ENCODE measurements around the gene SPIRE2.

Gene SPIRE2

DNA sequence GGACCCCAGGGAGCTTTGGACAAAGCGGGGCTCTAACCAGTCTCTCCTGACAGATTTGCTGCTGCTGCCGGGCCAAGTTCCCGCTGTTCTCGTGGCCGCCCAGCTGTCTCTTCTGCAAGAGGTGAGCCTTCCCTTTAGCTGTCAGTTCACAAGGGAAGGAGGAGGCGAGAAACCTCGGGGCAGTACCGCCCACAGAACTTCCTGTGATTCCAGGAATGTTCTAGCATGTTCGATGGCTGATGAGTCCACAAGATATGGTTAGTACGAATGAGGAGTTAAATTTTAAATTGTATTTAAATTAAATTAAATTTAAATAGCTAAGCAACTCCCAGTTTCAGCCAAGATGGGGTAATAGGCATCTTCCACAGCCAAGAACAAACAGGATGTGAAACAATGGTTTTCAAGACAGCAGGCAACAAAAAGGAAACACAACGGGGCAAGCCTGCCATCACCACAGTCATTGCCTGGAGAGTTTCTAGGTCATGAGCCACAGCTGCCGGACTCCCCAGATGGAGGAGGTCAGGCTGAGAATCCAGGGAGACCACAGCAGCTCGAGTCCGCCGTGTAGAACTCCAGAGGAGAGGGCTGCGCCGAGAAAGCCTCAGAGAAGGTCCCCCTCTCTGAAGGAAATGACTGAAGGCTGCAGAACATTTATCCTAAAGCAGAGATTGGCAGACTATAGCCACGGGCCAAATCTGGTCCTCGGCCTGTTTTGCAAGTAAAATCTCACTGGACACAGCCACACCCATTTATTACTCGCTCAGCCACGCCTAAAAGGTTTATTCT is 35.7 kb downstream of the SPIRE2 start:
- ChIA-PET POLR2A (interaction anchor here (0.6 to 1.8 kb wide), 2 partner anchors 9 to 22 kb away, joined by 3 to 7 read pairs; partner anchors contain the start of gene TCF25), CTCF (interaction anchor here (0.8 to 5.3 kb wide), 11 partner anchors 8 to 165 kb away, joined by 3 to 21 read pairs (median 5); partner anchors contain the start of genes SPATA2L and TCF25)
- no peak overlapping the region for H3K27ac ChIP-seq (ENCODE audit: insufficient read depth in 1 of 2, low read depth in 1 of 2, low read length in 2 of 2, poor library complexity in 1 of 2, severe bottlenecking in 2 of 2)
- peak overlapping the region in 1 of 7 experiments; percentile 45 for H3K4me3 ChIP-seq (ENCODE audit: control insufficient read depth in 1 of 7, extremely low read depth in 1 of 7, insufficient read depth in 4 of 7, low read depth in 2 of 7, low read length in 6 of 7)
- H3K4me1 ChIP-seq (ENCODE audit: control extremely low read depth in 1 of 4, control insufficient read depth in 4 of 4, insufficient read depth in 4 of 4, low read length in 3 of 4): peaks cover 0 to 20% (median 16%) of the 10 kb centered on the region in 4 experiments
- no peaks in the 10 kb centered on the region for H3K27me3 ChIP-seq (replicated peaks in 2 of 5; ENCODE audit: control insufficient read depth in 4 of 5, insufficient read depth in 5 of 5, low read length in 4 of 5)
- DNase-seq: peak in 2 of 3 donors; percentile 35 to 44
- peaks cover 0 to 10% (median 7%) of the 10 kb centered on the region in 5 experiments for H3K9me3 ChIP-seq (ENCODE audit: control extremely low read depth in 1 of 5, control insufficient read depth in 4 of 5, insufficient read depth in 2 of 5, low read depth in 1 of 5, low read length in 4 of 5)
- WGBS (ENCODE audit: insufficient coverage): 50% methylated on average over 16 of the region's 21 CpGs
- no peaks in the 10 kb centered on the region for H3K36me3 ChIP-seq (ENCODE audit: control insufficient read depth in 4 of 4, insufficient read depth in 4 of 4, low read length in 3 of 4)

DNA sequence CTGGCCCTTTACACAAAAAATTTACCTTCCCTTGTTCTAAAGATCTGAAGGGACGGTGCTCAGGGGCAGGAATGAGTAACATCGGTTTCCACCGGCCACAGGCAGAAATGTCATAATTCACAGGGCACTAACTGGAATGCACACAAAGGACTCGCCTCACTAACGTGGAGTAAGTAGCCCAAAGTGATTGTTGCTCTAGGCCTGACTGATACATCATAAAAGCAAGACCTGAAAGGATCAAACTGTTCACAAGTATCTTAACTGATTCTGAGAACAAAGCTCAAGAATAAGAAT is 36.2 kb downstream of the SPIRE2 start:
- WGBS (ENCODE audit: insufficient coverage): 92% methylated on average over 5 of the region's 5 CpGs
- H3K27me3 ChIP-seq (replicated peaks in 2 of 5; ENCODE audit: control insufficient read depth in 4 of 5, insufficient read depth in 5 of 5, low read length in 4 of 5): no peaks in the 10 kb centered on the region
- peaks cover 0 to 10% (median 7%) of the 10 kb centered on the region in 5 experiments for H3K9me3 ChIP-seq (ENCODE audit: control extremely low read depth in 1 of 5, control insufficient read depth in 4 of 5, insufficient read depth in 2 of 5, low read depth in 1 of 5, low read length in 4 of 5)
- no peak overlapping the region for H3K27ac ChIP-seq (ENCODE audit: insufficient read depth in 1 of 2, low read depth in 1 of 2, low read length in 2 of 2, poor library complexity in 1 of 2, severe bottlenecking in 2 of 2)
- H3K36me3 ChIP-seq (ENCODE audit: control insufficient read depth in 4 of 4, insufficient read depth in 4 of 4, low read length in 3 of 4): no peaks in the 10 kb centered on the region
- H3K4me3 ChIP-seq (ENCODE audit: control insufficient read depth in 1 of 7, extremely low read depth in 1 of 7, insufficient read depth in 4 of 7, low read depth in 2 of 7, low read length in 6 of 7): no peak overlapping the region
- peaks cover 0 to 20% (median 16%) of the 10 kb centered on the region in 4 experiments for H3K4me1 ChIP-seq (ENCODE audit: control extremely low read depth in 1 of 4, control insufficient read depth in 4 of 4, insufficient read depth in 4 of 4, low read length in 3 of 4)
- CTCF ChIA-PET: interaction anchor here (0.9 to 5.3 kb wide), 6 partner anchors 8 to 165 kb away, joined by 3 to 21 read pairs (median 10); partner anchors contain the start of genes SPATA2L and TCF25
- POLR2A ChIA-PET: interaction anchor here (1.8 kb wide), 1 partner anchor 9 kb away, joined by 7 read pairs; the partner anchor contains the start of gene TCF25
- no peak for DNase-seq

DNA sequence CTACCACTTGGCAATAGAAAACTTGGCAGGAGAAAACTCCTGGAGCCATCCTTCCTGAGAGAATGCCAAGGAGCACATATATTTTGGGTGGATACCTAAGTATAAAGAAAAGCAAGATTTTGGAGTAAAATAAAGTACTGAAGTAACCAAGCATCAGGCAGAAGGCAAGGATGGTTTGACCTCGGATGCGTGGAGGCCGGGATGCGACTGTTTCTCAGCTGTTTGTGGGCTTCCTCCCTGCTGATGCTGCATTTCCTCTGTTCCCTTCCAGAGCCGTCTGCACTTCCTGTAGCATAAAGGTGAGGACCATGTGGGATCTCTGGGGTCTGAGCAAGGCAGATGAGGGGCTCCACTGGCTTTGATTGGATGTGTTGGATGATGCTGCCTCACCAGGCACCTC is 39.6 kb downstream of the SPIRE2 start:
- Histone ChIP-seq H3K27me3 (replicated peaks in 2 of 5; ENCODE audit: control insufficient read depth in 4 of 5, insufficient read depth in 5 of 5, low read length in 4 of 5) (no peaks in the 10 kb centered on the region), H3K36me3 (ENCODE audit: control insufficient read depth in 4 of 4, insufficient read depth in 4 of 4, low read length in 3 of 4) (peaks cover 0 to 2% (median 0%) of the 10 kb centered on the region in 4 experiments), H3K4me3 (ENCODE audit: control insufficient read depth in 1 of 7, extremely low read depth in 1 of 7, insufficient read depth in 4 of 7, low read depth in 2 of 7, low read length in 6 of 7) (no peak overlapping the region), H3K9me3 (ENCODE audit: control extremely low read depth in 1 of 5, control insufficient read depth in 4 of 5, insufficient read depth in 2 of 5, low read depth in 1 of 5, low read length in 4 of 5) (peaks cover 0 to 10% (median 7%) of the 10 kb centered on the region in 5 experiments), H3K27ac (ENCODE audit: insufficient read depth in 1 of 2, low read depth in 1 of 2, low read length in 2 of 2, poor library complexity in 1 of 2, severe bottlenecking in 2 of 2) (no peak overlapping the region), H3K4me1 (ENCODE audit: control extremely low read depth in 1 of 4, control insufficient read depth in 4 of 4, insufficient read depth in 4 of 4, low read length in 3 of 4) (peaks cover 0 to 23% (median 20%) of the 10 kb centered on the region in 4 experiments)
- no peak for DNase-seq
- 91% methylated on average over 5 of the region's 5 CpGs for WGBS (ENCODE audit: insufficient coverage)
- POLR2A ChIA-PET: no interaction called here
- CTCF ChIA-PET: interaction anchor here (1.1 kb wide), 1 partner anchor 30 kb away, joined by 3 read pairs; no protein-coding TSS in a partner anchor

DNA sequence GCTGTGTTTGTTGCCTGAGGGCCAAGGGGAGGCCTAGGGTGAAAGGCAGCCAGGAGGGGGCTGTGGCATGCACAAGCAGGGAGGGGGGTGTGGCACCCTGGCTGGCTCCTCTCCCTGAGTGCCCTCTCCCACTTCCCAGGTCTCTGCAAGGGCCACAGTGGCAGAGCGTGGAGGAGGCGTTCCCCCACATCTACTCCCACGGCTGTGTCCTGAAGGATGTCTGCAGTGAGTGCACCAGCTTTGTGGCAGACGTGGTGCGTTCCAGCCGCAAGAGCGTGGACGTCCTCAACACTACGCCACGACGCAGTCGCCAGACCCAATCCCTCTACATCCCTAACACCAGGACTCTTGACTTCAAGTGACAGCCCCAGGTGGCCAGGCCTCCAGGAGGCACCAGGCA is 41.6 kb downstream of the SPIRE2 start:
- Histone ChIP-seq H3K27me3 (replicated peaks in 2 of 5; ENCODE audit: control insufficient read depth in 4 of 5, insufficient read depth in 5 of 5, low read length in 4 of 5) (no peaks in the 10 kb centered on the region), H3K36me3 (ENCODE audit: control insufficient read depth in 4 of 4, insufficient read depth in 4 of 4, low read length in 3 of 4) (peaks cover 0 to 5% (median under 1%) of the 10 kb centered on the region in 4 experiments), H3K4me3 (ENCODE audit: control insufficient read depth in 1 of 7, extremely low read depth in 1 of 7, insufficient read depth in 4 of 7, low read depth in 2 of 7, low read length in 6 of 7) (no peak overlapping the region), H3K9me3 (ENCODE audit: control extremely low read depth in 1 of 5, control insufficient read depth in 4 of 5, insufficient read depth in 2 of 5, low read depth in 1 of 5, low read length in 4 of 5) (peaks cover 0 to 10% (median 7%) of the 10 kb centered on the region in 5 experiments), H3K4me1 (ENCODE audit: control extremely low read depth in 1 of 4, control insufficient read depth in 4 of 4, insufficient read depth in 4 of 4, low read length in 3 of 4) (peaks cover 0 to 18% (median 15%) of the 10 kb centered on the region in 4 experiments), H3K27ac (ENCODE audit: insufficient read depth in 1 of 2, low read depth in 1 of 2, low read length in 2 of 2, poor library complexity in 1 of 2, severe bottlenecking in 2 of 2) (no peak overlapping the region)
- POLR2A ChIA-PET: no interaction called here
- CTCF ChIA-PET: interaction anchor here (4.5 kb wide), 1 partner anchor 10 kb away, joined by 26 read pairs; no protein-coding TSS in a partner anchor
- 97% methylated on average over 12 of the region's 12 CpGs for WGBS (ENCODE audit: insufficient coverage)
- DNase-seq: no peak

DNA sequence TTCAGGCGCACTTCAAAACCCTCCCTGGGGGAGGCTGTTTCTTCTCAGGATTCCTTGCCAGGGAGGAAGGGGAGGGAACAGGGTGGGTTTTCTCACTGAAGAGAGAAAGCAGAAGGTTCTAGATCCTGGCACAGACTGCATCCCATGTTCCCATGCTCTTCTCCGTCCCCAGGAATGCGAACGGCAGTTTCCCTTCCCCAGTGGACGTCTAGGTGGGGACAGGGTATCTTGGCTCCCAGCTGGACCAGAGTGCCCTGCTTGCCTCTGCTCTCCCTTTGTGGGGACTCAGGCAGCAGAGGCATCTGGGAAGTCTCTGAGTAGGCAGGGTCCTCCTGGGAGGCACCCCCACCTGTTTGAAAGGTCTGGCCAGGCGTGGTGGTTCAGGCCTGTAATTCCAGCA is 42.2 kb downstream of the SPIRE2 start:
- Histone ChIP-seq H3K4me1 (ENCODE audit: control extremely low read depth in 1 of 4, control insufficient read depth in 4 of 4, insufficient read depth in 4 of 4, low read length in 3 of 4) (peaks cover 0 to 19% (median 18%) of the 10 kb centered on the region in 4 experiments), H3K27me3 (replicated peaks in 2 of 5; ENCODE audit: control insufficient read depth in 4 of 5, insufficient read depth in 5 of 5, low read length in 4 of 5) (no peaks in the 10 kb centered on the region), H3K4me3 (ENCODE audit: control insufficient read depth in 1 of 7, extremely low read depth in 1 of 7, insufficient read depth in 4 of 7, low read depth in 2 of 7, low read length in 6 of 7) (no peak overlapping the region), H3K36me3 (ENCODE audit: control insufficient read depth in 4 of 4, insufficient read depth in 4 of 4, low read length in 3 of 4) (peaks cover 0 to 9% (median 2%) of the 10 kb centered on the region in 4 experiments), H3K9me3 (ENCODE audit: control extremely low read depth in 1 of 5, control insufficient read depth in 4 of 5, insufficient read depth in 2 of 5, low read depth in 1 of 5, low read length in 4 of 5) (peaks cover 0 to 10% (median 7%) of the 10 kb centered on the region in 5 experiments), H3K27ac (ENCODE audit: insufficient read depth in 1 of 2, low read depth in 1 of 2, low read length in 2 of 2, poor library complexity in 1 of 2, severe bottlenecking in 2 of 2) (no peak overlapping the region)
- no peak for DNase-seq
- ChIA-PET POLR2A (no interaction called here), CTCF (interaction anchor here (4.5 kb wide), 1 partner anchor 10 kb away, joined by 26 read pairs; no protein-coding TSS in a partner anchor)
- WGBS (ENCODE audit: insufficient coverage): 98% methylated on average over 5 of the region's 6 CpGs

DNA sequence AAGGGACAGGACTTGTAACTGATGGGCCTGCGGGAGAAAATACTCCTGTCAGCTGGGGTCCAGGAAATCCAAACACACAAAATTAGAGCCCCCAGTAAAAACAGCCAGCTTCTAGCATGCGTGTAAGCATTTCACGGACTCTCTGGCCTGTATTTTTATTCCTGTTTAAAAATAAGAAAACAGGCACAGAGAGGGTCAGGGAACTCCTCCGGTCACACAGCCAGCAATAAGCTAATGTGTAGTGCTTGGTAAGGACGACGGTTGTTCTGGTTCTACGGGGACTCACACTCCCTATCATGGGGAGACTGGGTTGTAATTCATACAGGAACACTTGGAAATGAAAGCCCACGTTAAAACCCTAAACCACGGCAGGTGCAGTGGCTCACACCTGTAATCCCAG is 43.6 kb downstream of the SPIRE2 start:
- no peaks in the 10 kb centered on the region for H3K27me3 ChIP-seq (replicated peaks in 2 of 5; ENCODE audit: control insufficient read depth in 4 of 5, insufficient read depth in 5 of 5, low read length in 4 of 5)
- CTCF ChIA-PET: interaction anchor here (1.5 to 4.5 kb wide), 3 partner anchors 8 to 12 kb away, joined by 3 to 26 read pairs (median 6); no protein-coding TSS in a partner anchor
- peaks cover 0 to 10% (median 7%) of the 10 kb centered on the region in 5 experiments for H3K9me3 ChIP-seq (ENCODE audit: control extremely low read depth in 1 of 5, control insufficient read depth in 4 of 5, insufficient read depth in 2 of 5, low read depth in 1 of 5, low read length in 4 of 5)
- H3K36me3 ChIP-seq (ENCODE audit: control insufficient read depth in 4 of 4, insufficient read depth in 4 of 4, low read length in 3 of 4): peaks cover 0 to 16% (median 4%) of the 10 kb centered on the region in 4 experiments
- DNase-seq: no peak
- peaks cover 0 to 19% (median 18%) of the 10 kb centered on the region in 4 experiments for H3K4me1 ChIP-seq (ENCODE audit: control extremely low read depth in 1 of 4, control insufficient read depth in 4 of 4, insufficient read depth in 4 of 4, low read length in 3 of 4)
- WGBS (ENCODE audit: insufficient coverage): 94% methylated on average over 5 of the region's 9 CpGs
- H3K4me3 ChIP-seq (ENCODE audit: control insufficient read depth in 1 of 7, extremely low read depth in 1 of 7, insufficient read depth in 4 of 7, low read depth in 2 of 7, low read length in 6 of 7): no peak overlapping the region
- H3K27ac ChIP-seq (ENCODE audit: insufficient read depth in 1 of 2, low read depth in 1 of 2, low read length in 2 of 2, poor library complexity in 1 of 2, severe bottlenecking in 2 of 2): no peak overlapping the region
- POLR2A ChIA-PET: no interaction called here
